ENCODE data around the gene PCGF5. TPM values are rescaled to one million over a fixed set of nuclear protein-coding genes. Genes with fewer than 3 reads are reported as not detected.
"Not testable (repeated sequence)": the region's sequence is repeated elsewhere in the genome, so short reads cannot be mapped to it uniquely, and the experiment has no call there.

The PCGF5 gene
- total RNA-seq, 1 experiment from 2014 or later, result 27.7 TPM

GRCh38 chr10:91317541-91317940 is 97.1 kb downstream of the PCGF5 start:
- Histone ChIP-seq H3K4me1 (replicated peaks; ENCODE audit: insufficient read depth) (no peaks in the 10 kb centered on the region), H4K20me1 (ENCODE audit: insufficient read depth) (no peaks in the 10 kb centered on the region), H3K9me2 (ENCODE audit: insufficient read depth) (no peaks in the 10 kb centered on the region), H3K4me2 (no peak overlapping the region), H3K9me3 (ENCODE audit: insufficient read depth, low read depth) (no peaks in the 10 kb centered on the region), H3K79me2 (ENCODE audit: low read depth) (no peaks in the 10 kb centered on the region), H3K4me3 (no peak overlapping the region), H3F3A (ENCODE audit: insufficient read depth, low read depth) (no peaks in the 10 kb centered on the region), H3K36me3 (ENCODE audit: low read depth) (no peaks in the 10 kb centered on the region), H3K27me3 (ENCODE audit: insufficient read depth, low read depth) (no peaks in the 10 kb centered on the region), H3K27ac (no peak overlapping the region), H2AFZ (no peak overlapping the region)
- TF ChIP-seq EZH2 (IDR thresholded peaks at IDR 0.05; ENCODE audit: low read depth) (no peak), CTCF (conservative IDR thresholded peaks at IDR 0.05) (no peak)
- no TSS peak for BruUV-seq (replicated peaks)
- intact Hi-C loops (cut with micrococcal nuclease; ENCODE audit: unreplicated experiment), result no loop called here
- ChIA-PET POLR2A (ENCODE audit: unreplicated experiment) (no interaction called here), CTCF (no interaction called here)
- no peak for DNase-seq

- Histone ChIP-seq H3K9me3 (ENCODE audit: insufficient read depth, low read depth) (no peaks in the 10 kb centered on the region), H3K4me3 (no peak overlapping the region), H2AFZ (no peak overlapping the region), H3K4me1 (replicated peaks; ENCODE audit: insufficient read depth) (no peaks in the 10 kb centered on the region), H3K9me2 (ENCODE audit: insufficient read depth) (no peaks in the 10 kb centered on the region), H3K79me2 (ENCODE audit: low read depth) (no peaks in the 10 kb centered on the region), H4K20me1 (ENCODE audit: insufficient read depth) (no peaks in the 10 kb centered on the region), H3K27me3 (ENCODE audit: insufficient read depth, low read depth) (no peaks in the 10 kb centered on the region), H3K36me3 (ENCODE audit: low read depth) (no peaks in the 10 kb centered on the region), H3K27ac (no peak overlapping the region), H3F3A (ENCODE audit: insufficient read depth, low read depth) (no peaks in the 10 kb centered on the region), H3K4me2 (no peak overlapping the region)
- BruUV-seq (replicated peaks), result no TSS peak
- TF ChIP-seq EZH2 (IDR thresholded peaks at IDR 0.05; ENCODE audit: low read depth), result no peak
- no peak for TF ChIP-seq CTCF (conservative IDR thresholded peaks at IDR 0.05)
- CTCF ChIA-PET, result no interaction called here
- POLR2A ChIA-PET (ENCODE audit: unreplicated experiment), result no interaction called here
- DNase-seq, result no peak
- intact Hi-C loops (cut with micrococcal nuclease; ENCODE audit: unreplicated experiment), result no loop called here
Measured at GRCh38 chr10:91319336-91319735, 98.9 kb downstream of the PCGF5 start.

- H3K27ac ChIP-seq; H3K79me2 ChIP-seq (ENCODE audit: low read depth); H3F3A ChIP-seq (ENCODE audit: insufficient read depth, low read depth); intact Hi-C loops (cut with micrococcal nuclease; ENCODE audit: unreplicated experiment); H3K4me1 ChIP-seq (replicated peaks; ENCODE audit: insufficient read depth); H3K36me3 ChIP-seq (ENCODE audit: low read depth); H3K27me3 ChIP-seq (ENCODE audit: insufficient read depth, low read depth); H3K4me2 ChIP-seq; CTCF ChIA-PET; H3K9me2 ChIP-seq (ENCODE audit: insufficient read depth); POLR2A ChIA-PET (ENCODE audit: unreplicated experiment); H4K20me1 ChIP-seq (ENCODE audit: insufficient read depth); H3K9me3 ChIP-seq (ENCODE audit: insufficient read depth, low read depth); DNase-seq; H3K4me3 ChIP-seq; H2AFZ ChIP-seq; BruUV-seq (replicated peaks): not testable (repeated sequence)
Measured at GRCh38 chr10:91323293-91323905, 102.9 kb downstream of the PCGF5 start.

GRCh38 chr10:91328320-91328984 is 108.0 kb downstream of the PCGF5 start:
- intact Hi-C loops (cut with micrococcal nuclease; ENCODE audit: unreplicated experiment), result no loop called here
- Histone ChIP-seq H3K4me2 (no peak overlapping the region), H3K4me1 (replicated peaks; ENCODE audit: insufficient read depth) (no peaks in the 10 kb centered on the region), H3K36me3 (ENCODE audit: low read depth) (no peaks in the 10 kb centered on the region), H4K20me1 (ENCODE audit: insufficient read depth) (no peaks in the 10 kb centered on the region), H3K79me2 (ENCODE audit: low read depth) (no peaks in the 10 kb centered on the region), H3F3A (ENCODE audit: insufficient read depth, low read depth) (no peaks in the 10 kb centered on the region), H3K9me2 (ENCODE audit: insufficient read depth) (no peaks in the 10 kb centered on the region), H3K27ac (no peak overlapping the region), H2AFZ (no peak overlapping the region), H3K4me3 (no peak overlapping the region), H3K27me3 (ENCODE audit: insufficient read depth, low read depth) (no peaks in the 10 kb centered on the region), H3K9me3 (ENCODE audit: insufficient read depth, low read depth) (0 out of 2 replicates have a peak, but pooled peaks cover 4% of the 10 kb centered on the region)
- no TSS peak for BruUV-seq (replicated peaks)
- POLR2A ChIA-PET (ENCODE audit: unreplicated experiment), result no interaction called here
- CTCF ChIA-PET, result no interaction called here
- no peak for DNase-seq
- TF ChIP-seq EZH2 (IDR thresholded peaks at IDR 0.05; ENCODE audit: low read depth), result no peak
- no peak for TF ChIP-seq CTCF (conservative IDR thresholded peaks at IDR 0.05)

Measured in PC-9 (cell line).